ENCODE results near the gene TMEM132C. TPM values are rescaled to one million over a fixed set of nuclear protein-coding genes. Genes with fewer than 3 reads are reported as not detected.

TMEM132C gene
- total RNA-seq, 1 experiment from 2014 or later = not detected

DNA sequence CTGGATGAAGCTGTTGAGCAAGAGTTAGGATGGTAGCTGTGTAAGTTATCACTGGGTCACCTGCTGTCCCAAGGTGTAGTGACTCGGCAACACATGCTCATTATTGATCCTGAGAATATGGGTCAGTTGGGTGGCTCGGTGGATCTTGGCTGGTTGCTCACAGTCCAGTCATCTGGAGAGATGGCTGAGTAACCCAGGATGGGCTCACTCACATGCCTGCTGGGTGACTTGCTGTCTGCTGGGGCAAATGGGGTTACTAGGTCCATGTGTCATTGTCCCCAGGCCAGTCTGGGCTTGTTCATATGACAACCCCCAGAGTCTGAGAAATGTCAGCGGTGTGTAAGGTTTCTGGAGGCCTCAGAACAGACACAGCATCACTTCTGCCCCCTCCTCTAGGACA lies 487.3 kb downstream of the TMEM132C start:
- Histone ChIP-seq H3K9ac (ENCODE audit: low read length) (no peak overlapping the region), H3F3A (ENCODE audit: low read length, unreplicated experiment) (no peaks in the 10 kb centered on the region), H3K4me2 (ENCODE audit: low read length) (no peak overlapping the region), H3K4me1 (ENCODE audit: insufficient read depth, low read length) (no peaks in the 10 kb centered on the region), H3K9me3 (ENCODE audit: low read length) (no peaks in the 10 kb centered on the region), H3K27ac (ENCODE audit: low read length) (no peak overlapping the region), H3K9me2 (replicated peaks; ENCODE audit: low read length) (no peaks in the 10 kb centered on the region), H4K20me1 (ENCODE audit: low read length) (no peaks in the 10 kb centered on the region), H3K79me2 (ENCODE audit: low read length) (no peaks in the 10 kb centered on the region), H2AFZ (ENCODE audit: low read length) (no peak overlapping the region), H3K4me3 (ENCODE audit: low read length) (no peak overlapping the region), H3K36me3 (ENCODE audit: low read depth, low read length) (no peaks in the 10 kb centered on the region), H3K27me3 (ENCODE audit: low read length) (peaks cover 64% of the 10 kb centered on the region)
- ATAC-seq = no peak
- intact Hi-C loops (cut with micrococcal nuclease) = no loop called here
- no peak for DNase-seq
- BruUV-seq (replicated peaks) = no TSS peak
- TF ChIP-seq EZH2phosphoT487 (IDR thresholded peaks at IDR 0.05; ENCODE audit: borderline replicate concordance, low read length) (no peak), EZH2 (IDR thresholded peaks at IDR 0.05; ENCODE audit: low read length, unreplicated experiment) (no peak)
- TF ChIP-seq, protein P1, sequence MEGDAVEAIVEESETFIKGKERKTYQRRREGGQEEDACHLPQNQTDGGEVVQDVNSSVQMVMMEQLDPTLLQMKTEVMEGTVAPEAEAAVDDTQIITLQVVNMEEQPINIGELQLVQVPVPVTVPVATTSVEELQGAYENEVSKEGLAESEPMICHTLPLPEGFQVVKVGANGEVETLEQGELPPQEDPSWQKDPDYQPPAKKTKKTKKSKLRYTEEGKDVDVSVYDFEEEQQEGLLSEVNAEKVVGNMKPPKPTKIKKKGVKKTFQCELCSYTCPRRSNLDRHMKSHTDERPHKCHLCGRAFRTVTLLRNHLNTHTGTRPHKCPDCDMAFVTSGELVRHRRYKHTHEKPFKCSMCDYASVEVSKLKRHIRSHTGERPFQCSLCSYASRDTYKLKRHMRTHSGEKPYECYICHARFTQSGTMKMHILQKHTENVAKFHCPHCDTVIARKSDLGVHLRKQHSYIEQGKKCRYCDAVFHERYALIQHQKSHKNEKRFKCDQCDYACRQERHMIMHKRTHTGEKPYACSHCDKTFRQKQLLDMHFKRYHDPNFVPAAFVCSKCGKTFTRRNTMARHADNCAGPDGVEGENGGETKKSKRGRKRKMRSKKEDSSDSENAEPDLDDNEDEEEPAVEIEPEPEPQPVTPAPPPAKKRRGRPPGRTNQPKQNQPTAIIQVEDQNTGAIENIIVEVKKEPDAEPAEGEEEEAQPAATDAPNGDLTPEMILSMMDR (conservative IDR thresholded peaks at IDR 0.05; ENCODE audit: low read depth, low read length) = no peak
- CTCF ChIA-PET = no interaction called here
- POLR2A ChIA-PET (ENCODE audit: unreplicated experiment) = no interaction called here

DNA sequence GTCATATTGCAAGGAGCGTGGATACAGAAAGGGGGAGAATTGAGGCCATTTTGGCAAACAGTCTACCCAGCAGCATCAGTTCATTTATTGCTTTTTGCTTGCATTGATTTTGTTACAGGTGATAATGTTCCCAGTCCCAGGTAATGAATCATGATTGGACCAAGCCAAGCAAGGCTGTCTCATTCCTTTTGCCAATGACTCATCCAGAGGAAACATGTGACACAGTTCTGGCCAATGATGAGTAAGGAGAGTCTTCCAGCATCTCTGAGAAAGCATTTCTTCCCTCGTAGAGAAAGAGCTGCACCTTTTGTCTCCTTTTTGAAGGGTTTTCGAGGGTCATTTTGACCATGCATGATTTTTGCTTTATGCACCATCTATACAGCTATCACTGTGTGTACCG lies 488.6 kb downstream of the TMEM132C start:
- ATAC-seq (no peak), DNase-seq (peak; percentile 37)
- no peaks in the 10 kb centered on the region for H3F3A ChIP-seq (ENCODE audit: low read length, unreplicated experiment)
- no peak overlapping the region for H3K27ac ChIP-seq (ENCODE audit: low read length)
- CTCF ChIA-PET = no interaction called here
- no peaks in the 10 kb centered on the region for H3K9me2 ChIP-seq (replicated peaks; ENCODE audit: low read length)
- no peaks in the 10 kb centered on the region for H3K36me3 ChIP-seq (ENCODE audit: low read depth, low read length)
- TF ChIP-seq EZH2phosphoT487 (IDR thresholded peaks at IDR 0.05; ENCODE audit: borderline replicate concordance, low read length) (no peak), EZH2 (IDR thresholded peaks at IDR 0.05; ENCODE audit: low read length, unreplicated experiment) (no peak)
- TF ChIP-seq, protein P1 (conservative IDR thresholded peaks at IDR 0.05; ENCODE audit: low read depth, low read length) = no peak
- H4K20me1 ChIP-seq (ENCODE audit: low read length) = no peaks in the 10 kb centered on the region
- no TSS peak for BruUV-seq (replicated peaks)
- no peaks in the 10 kb centered on the region for H3K9me3 ChIP-seq (ENCODE audit: low read length)
- POLR2A ChIA-PET (ENCODE audit: unreplicated experiment) = no interaction called here
- no peaks in the 10 kb centered on the region for H3K79me2 ChIP-seq (ENCODE audit: low read length)
- no peak overlapping the region for H3K4me3 ChIP-seq (ENCODE audit: low read length)
- H2AFZ ChIP-seq (ENCODE audit: low read length) = no peak overlapping the region
- peaks cover 62% of the 10 kb centered on the region for H3K27me3 ChIP-seq (ENCODE audit: low read length)
- no peak overlapping the region for H3K4me2 ChIP-seq (ENCODE audit: low read length)
- intact Hi-C loops (cut with micrococcal nuclease) = no loop called here
- H3K4me1 ChIP-seq (ENCODE audit: insufficient read depth, low read length) = no peaks in the 10 kb centered on the region
- H3K9ac ChIP-seq (ENCODE audit: low read length) = no peak overlapping the region

Small RNA genes lying within 50 kb of the gene (microRNA-seq; reads per million reads assigned to microRNA genes)
- not detected for gene MIR3612 (ENCODE audit: unreplicated experiment)
- not detected for gene MIR4419B (ENCODE audit: unreplicated experiment)
